Vagina (tissue), 2 donors: ENCODE data around the gene DNLZ. TPM values are rescaled to one million over a fixed set of nuclear protein-coding genes. Genes with fewer than 3 reads are reported as not detected.

Source experiments
- DNase-seq, 2 donors: peaks; one replicate each; pipeline ENCODE4 v3.0.0-alpha.2; 2017; ENCODE audit errors: extremely low spot score in 2 of 2
- H3K27ac ChIP-seq: fragments of 200-600 bp; sonication (generic); one replicate; pipeline ENCODE4 v1.5.1; 2019
- H3K27me3 ChIP-seq: fragments of 200-600 bp; sonication (generic); one replicate; pipeline ENCODE4 v1.5.1; 2019
- H3K36me3 ChIP-seq, 2 donors: fragments of 200-600 bp; sonication (generic); one replicate each; pipeline ENCODE4 v1.5.1; 2017 to 2019
- H3K4me1 ChIP-seq: fragments of 200-600 bp; sonication (generic); one replicate; pipeline ENCODE4 v1.5.1; 2019
- H3K4me3 ChIP-seq, 2 donors: fragments of 200-600 bp; sonication (generic); 1 replicate in 1 of 2; 2 replicates in 1 of 2; pipeline ENCODE4 v1.5.1; 2016 to 2019
- H3K9me3 ChIP-seq: fragments of 200-600 bp; sonication (generic); one replicate; pipeline ENCODE4 v1.5.1; 2019
- POLR2A ChIP-seq, 2 donors: fragments of 450-650 bp; IDR thresholded peaks; one replicate each; pipeline ENCODE4 v1.6.1; 2017; ENCODE audit warnings: antibody characterized with exemption in 2 of 2, mild to moderate bottlenecking in 2 of 2, moderate library complexity in 2 of 2
- POLR2AphosphoS5 ChIP-seq, 2 donors: sonication (generic); formaldehyde crosslinking; IDR thresholded peaks; one replicate each; pipeline ENCODE4 v1.9.0; 2017; ENCODE audit warnings: antibody characterized with exemption in 2 of 2, mild to moderate bottlenecking in 2 of 2, low read depth in 1 of 2; ENCODE audit not compliant: insufficient read depth in 1 of 2
- intact Hi-C: fragments of 100-400 bp; cut with DNase I; formaldehyde crosslinking; loops from one replicate; pipeline ENCODE4 v1.15.1; 2023
- total RNA-seq: library from RNA; depleted of rRNA; stranded (reverse); fragments of >200 nt; gene quantifications from one replicate; pipeline ENCODE4 v1.2.3, GENCODE V29; 2016
- TF ChIP-seq, protein P1 (sequence below), 3 experiments: fragments of 450-650 bp in 2 of 3; fragments of 200-600 bp in 1 of 3; sonication (generic) in 1 of 3; IDR thresholded peaks; one replicate each; pipeline ENCODE4 v1.5.1; 2017 to 2019; ENCODE audit warnings: antibody characterized with exemption in 3 of 3, mild to moderate bottlenecking in 2 of 3, moderate library complexity in 2 of 3

Gene DNLZ
- total RNA-seq, 1 donor from 2014 or later: 25.0 TPM

DNA sequence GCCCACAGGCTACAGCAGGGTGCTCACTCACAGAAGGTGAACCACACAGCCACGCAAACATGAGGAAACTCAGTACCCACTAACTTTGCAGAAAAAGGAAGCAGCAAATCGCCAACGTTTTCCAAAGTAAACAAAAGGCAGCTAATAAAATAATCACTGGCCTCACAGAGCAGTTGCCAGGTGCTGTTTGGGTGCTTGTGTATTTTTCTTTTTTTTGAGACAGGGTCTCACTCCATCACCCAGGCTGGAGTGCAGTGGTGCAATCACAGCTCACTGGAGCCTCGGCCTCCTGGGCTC is 32.6 kb upstream of the DNLZ start:
- Histone ChIP-seq H3K27me3 (no peaks in the 10 kb centered on the region), H3K4me3 (no peak overlapping the region), H3K9me3 (no peaks in the 10 kb centered on the region), H3K27ac (no peak overlapping the region), H3K4me1 (peaks cover 21% of the 10 kb centered on the region), H3K36me3 (peaks cover 0 to 68% of the 10 kb centered on the region in 2 donors)
- TF ChIP-seq POLR2AphosphoS5 (IDR thresholded peaks at IDR 0.05; ENCODE audit: insufficient read depth in 1 of 2, low read depth in 1 of 2) (no peak), POLR2A (IDR thresholded peaks at IDR 0.05) (no peak)
- TF ChIP-seq, protein P1, sequence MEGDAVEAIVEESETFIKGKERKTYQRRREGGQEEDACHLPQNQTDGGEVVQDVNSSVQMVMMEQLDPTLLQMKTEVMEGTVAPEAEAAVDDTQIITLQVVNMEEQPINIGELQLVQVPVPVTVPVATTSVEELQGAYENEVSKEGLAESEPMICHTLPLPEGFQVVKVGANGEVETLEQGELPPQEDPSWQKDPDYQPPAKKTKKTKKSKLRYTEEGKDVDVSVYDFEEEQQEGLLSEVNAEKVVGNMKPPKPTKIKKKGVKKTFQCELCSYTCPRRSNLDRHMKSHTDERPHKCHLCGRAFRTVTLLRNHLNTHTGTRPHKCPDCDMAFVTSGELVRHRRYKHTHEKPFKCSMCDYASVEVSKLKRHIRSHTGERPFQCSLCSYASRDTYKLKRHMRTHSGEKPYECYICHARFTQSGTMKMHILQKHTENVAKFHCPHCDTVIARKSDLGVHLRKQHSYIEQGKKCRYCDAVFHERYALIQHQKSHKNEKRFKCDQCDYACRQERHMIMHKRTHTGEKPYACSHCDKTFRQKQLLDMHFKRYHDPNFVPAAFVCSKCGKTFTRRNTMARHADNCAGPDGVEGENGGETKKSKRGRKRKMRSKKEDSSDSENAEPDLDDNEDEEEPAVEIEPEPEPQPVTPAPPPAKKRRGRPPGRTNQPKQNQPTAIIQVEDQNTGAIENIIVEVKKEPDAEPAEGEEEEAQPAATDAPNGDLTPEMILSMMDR (IDR thresholded peaks at IDR 0.05): no peak
- no peak for DNase-seq
- intact Hi-C loops: no loop called here

DNA sequence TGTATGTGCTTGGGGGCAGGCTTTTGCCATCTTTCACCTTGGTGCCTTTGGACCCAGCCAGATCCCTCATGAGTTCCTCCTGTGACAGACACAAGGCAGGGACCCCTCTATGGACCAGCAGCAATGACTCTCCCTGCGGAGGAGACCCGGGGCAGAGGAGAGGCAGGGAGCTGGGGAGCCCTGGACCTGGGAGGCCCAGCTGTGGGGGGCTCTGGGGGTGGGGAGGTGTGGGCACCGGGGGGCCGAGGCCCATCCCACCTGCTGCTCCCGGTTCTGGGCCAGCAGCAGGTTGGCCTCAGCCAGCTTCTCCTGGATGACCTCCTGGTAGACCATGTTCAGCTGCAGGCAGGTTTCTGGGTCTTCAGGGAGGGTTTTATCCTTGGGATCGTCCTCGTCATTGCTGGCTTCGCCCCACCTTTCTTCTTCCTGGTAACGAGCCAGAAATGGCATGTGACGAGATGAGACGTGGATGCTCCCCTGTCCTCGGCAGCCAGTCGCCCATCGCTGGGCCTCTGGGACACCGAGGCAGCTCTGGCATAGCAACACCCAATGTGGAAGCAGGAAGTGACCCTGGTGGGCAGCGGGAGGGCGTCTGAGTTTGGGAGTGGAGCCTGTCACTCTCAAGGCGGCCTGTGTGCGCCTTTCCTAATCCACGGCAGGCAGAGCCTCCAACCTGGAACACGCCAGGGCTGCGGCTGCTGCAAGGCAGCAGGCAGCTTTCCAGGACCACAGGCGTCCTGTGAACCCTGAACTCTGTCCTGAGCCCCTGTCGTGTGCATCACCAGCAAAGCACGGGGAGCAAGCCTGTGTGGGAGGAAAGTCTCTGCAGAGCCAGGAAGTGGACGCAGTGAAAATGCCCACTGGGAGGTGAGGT is 32.0 kb upstream of the DNLZ start:
- H3K9me3 ChIP-seq: no peaks in the 10 kb centered on the region
- peaks cover 18% of the 10 kb centered on the region for H3K4me1 ChIP-seq
- intact Hi-C loops: no loop called here
- no peaks in the 10 kb centered on the region for H3K27me3 ChIP-seq
- H3K36me3 ChIP-seq: peaks cover 0 to 72% of the 10 kb centered on the region in 2 donors
- DNase-seq: no peak
- no peak overlapping the region for H3K27ac ChIP-seq
- no peak overlapping the region for H3K4me3 ChIP-seq
- TF ChIP-seq POLR2AphosphoS5 (IDR thresholded peaks at IDR 0.05; ENCODE audit: insufficient read depth in 1 of 2, low read depth in 1 of 2): no peak
- TF ChIP-seq, protein P1 (IDR thresholded peaks at IDR 0.05): no peak
- TF ChIP-seq POLR2A (IDR thresholded peaks at IDR 0.05): no peak

DNA sequence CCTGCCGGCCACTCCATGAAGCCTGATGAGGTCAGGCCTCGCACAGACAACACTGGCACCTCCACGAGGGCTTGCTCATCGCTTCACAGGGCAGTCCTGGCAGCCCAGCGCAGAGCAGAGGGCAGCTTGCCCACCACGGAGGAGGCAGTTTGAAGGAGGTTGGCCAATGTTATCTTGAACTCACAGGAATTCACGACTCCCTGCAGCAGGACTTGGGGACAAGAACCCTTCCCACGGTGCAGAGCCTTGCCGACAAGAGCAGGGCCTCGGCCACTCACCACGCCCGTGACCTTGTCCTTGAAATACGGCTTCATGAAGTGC is 31.4 kb upstream of the DNLZ start:
- DNase-seq: no peak
- Histone ChIP-seq H3K27ac (no peak overlapping the region), H3K4me1 (peaks cover 13% of the 10 kb centered on the region), H3K4me3 (no peak overlapping the region), H3K9me3 (no peaks in the 10 kb centered on the region), H3K36me3 (peaks cover 0 to 73% of the 10 kb centered on the region in 2 donors), H3K27me3 (no peaks in the 10 kb centered on the region)
- intact Hi-C loops: no loop called here
- TF ChIP-seq, protein P1 (IDR thresholded peaks at IDR 0.05): no peak
- TF ChIP-seq POLR2A (IDR thresholded peaks at IDR 0.05) (no peak), POLR2AphosphoS5 (IDR thresholded peaks at IDR 0.05; ENCODE audit: insufficient read depth in 1 of 2, low read depth in 1 of 2) (no peak)

DNA sequence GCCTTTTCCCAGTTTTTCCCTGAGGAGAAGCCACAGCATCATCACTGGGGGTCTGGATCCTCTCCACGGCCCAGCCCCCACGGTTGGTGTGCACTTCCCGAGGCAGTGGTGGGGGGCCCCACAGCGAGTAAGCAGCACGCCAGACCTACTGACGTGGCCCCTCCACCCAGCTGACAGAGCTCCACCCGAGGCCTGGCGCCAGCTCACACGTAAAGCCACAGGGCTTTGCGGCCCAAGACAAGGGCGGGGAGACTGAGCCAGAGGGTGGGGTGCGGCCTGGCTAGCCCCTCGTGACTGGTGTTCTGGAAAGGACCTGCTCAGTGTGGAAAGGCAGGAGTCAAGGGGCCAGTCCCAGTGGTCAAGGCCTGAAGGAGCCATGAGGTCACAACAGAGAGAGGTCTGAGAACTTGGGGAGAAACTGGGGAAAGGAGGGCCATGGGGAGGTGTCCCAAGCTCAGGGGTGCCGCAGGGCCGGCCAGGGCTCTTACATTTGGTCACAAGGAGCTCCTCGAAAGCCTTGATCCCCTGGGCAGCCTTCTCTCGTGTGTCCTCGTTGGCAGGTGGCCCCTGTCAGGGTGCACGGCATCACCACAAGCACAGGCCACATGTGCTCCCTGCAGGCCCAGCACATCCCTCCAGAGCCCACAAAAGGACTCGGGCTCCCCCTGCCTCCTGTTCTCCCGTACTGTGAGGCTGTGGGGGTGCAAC is 30.9 kb upstream of the DNLZ start:
- Histone ChIP-seq H3K27ac (no peak overlapping the region), H3K9me3 (no peaks in the 10 kb centered on the region), H3K27me3 (no peaks in the 10 kb centered on the region), H3K4me3 (no peak overlapping the region), H3K36me3 (peaks cover 0 to 78% of the 10 kb centered on the region in 2 donors), H3K4me1 (peaks cover 11% of the 10 kb centered on the region)
- no peak for DNase-seq
- intact Hi-C loops: no loop called here
- TF ChIP-seq POLR2AphosphoS5 (IDR thresholded peaks at IDR 0.05; ENCODE audit: insufficient read depth in 1 of 2, low read depth in 1 of 2) (no peak), POLR2A (IDR thresholded peaks at IDR 0.05) (no peak)
- TF ChIP-seq, protein P1 (IDR thresholded peaks at IDR 0.05): no peak

DNA sequence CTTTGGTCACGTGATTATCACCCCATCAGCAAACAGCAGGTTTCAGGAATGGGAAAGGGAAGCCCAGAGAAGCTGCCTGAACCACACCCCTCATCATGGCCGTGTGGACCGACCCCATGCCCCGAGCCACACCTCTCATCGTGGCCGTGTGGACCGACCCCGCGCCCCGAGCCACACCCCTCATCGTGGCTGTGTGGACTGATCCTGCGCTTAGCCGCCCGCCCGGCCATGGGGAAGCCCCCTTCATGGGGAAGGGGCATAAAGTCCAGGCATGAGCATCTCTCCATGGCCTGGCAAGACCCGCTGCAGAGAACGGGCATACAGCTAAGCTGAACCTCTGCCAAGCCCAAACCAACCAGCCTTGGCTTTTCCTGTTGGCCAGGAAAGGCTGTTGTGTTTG is 30.0 kb upstream of the DNLZ start:
- Histone ChIP-seq H3K4me3 (no peak overlapping the region), H3K4me1 (peaks cover 2% of the 10 kb centered on the region), H3K27me3 (no peaks in the 10 kb centered on the region), H3K9me3 (no peaks in the 10 kb centered on the region), H3K27ac (no peak overlapping the region), H3K36me3 (peaks cover 0 to 87% of the 10 kb centered on the region in 2 donors)
- no peak for DNase-seq
- TF ChIP-seq POLR2AphosphoS5 (IDR thresholded peaks at IDR 0.05; ENCODE audit: insufficient read depth in 1 of 2, low read depth in 1 of 2) (no peak), POLR2A (IDR thresholded peaks at IDR 0.05) (no peak)
- TF ChIP-seq, protein P1 (IDR thresholded peaks at IDR 0.05): no peak
- intact Hi-C loops: no loop called here
